GM12875 (cell line): ENCODE measurements around the gene UBE2D4.

Source experiments
- H3K4me3 ChIP-seq: one replicate; pipeline ENCODE4 v1.5.1; 2011; ENCODE audit warnings: low read depth, low read length, control low read depth
- TF ChIP-seq, protein P1 (sequence below): IDR thresholded peaks from 2 replicates; pipeline ENCODE4 v1.5.1; 2011; ENCODE audit warnings: low read depth, mild to moderate bottlenecking, control low read depth, inconsistent platforms, low read length, moderate library complexity, borderline replicate concordance; ENCODE audit not compliant: insufficient read depth

The UBE2D4 gene

DNA sequence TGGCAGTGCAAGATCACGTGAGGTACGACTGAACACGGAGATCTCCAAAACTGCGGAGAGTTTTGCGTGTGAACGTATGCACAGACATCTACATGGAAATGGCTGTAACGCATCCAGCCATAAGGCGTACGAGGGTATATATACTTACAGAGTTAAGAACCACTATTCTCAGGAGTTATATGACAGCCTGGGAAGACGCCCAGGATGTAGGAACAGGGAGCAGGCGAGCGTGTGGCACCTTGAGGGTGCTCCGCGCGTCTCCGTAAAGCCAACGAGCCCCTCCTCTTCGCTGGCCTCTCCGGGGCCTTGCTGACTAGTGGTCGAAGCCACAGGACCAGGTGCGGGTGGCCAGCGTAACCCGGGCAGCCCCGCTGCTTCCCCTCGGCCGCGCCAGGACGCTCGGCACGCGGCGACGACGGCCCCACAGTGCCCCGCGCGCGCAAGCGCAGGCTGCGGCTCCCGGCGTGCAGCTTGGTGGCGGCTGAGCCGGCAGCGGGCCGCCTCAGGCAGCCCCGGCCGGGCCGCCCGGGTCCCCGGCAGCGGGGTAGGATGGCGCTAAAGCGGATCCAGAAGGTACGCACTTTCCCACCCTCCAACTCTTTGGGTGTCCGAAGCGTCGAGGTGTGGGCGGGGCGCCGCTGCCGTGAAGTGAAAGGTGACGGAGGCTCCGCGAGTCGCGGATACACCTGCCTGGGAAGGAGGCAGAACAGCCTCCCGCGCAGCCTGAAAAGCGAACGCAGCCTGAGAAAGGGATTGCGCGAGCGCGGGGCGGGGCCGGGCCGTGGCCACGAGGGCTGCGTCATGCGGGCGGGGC lies at the start of gene UBE2D4:
UBE2D4 (plus strand) TSS at position 453 of the 814 bp plus-strand sequence; CDS start at position 550, 97 bp downstream.
- TF ChIP-seq, protein P1, sequence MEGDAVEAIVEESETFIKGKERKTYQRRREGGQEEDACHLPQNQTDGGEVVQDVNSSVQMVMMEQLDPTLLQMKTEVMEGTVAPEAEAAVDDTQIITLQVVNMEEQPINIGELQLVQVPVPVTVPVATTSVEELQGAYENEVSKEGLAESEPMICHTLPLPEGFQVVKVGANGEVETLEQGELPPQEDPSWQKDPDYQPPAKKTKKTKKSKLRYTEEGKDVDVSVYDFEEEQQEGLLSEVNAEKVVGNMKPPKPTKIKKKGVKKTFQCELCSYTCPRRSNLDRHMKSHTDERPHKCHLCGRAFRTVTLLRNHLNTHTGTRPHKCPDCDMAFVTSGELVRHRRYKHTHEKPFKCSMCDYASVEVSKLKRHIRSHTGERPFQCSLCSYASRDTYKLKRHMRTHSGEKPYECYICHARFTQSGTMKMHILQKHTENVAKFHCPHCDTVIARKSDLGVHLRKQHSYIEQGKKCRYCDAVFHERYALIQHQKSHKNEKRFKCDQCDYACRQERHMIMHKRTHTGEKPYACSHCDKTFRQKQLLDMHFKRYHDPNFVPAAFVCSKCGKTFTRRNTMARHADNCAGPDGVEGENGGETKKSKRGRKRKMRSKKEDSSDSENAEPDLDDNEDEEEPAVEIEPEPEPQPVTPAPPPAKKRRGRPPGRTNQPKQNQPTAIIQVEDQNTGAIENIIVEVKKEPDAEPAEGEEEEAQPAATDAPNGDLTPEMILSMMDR, result no peak
- H3K4me3 ChIP-seq, result peak within 1 kb of the TSS; percentile 80

DNA sequence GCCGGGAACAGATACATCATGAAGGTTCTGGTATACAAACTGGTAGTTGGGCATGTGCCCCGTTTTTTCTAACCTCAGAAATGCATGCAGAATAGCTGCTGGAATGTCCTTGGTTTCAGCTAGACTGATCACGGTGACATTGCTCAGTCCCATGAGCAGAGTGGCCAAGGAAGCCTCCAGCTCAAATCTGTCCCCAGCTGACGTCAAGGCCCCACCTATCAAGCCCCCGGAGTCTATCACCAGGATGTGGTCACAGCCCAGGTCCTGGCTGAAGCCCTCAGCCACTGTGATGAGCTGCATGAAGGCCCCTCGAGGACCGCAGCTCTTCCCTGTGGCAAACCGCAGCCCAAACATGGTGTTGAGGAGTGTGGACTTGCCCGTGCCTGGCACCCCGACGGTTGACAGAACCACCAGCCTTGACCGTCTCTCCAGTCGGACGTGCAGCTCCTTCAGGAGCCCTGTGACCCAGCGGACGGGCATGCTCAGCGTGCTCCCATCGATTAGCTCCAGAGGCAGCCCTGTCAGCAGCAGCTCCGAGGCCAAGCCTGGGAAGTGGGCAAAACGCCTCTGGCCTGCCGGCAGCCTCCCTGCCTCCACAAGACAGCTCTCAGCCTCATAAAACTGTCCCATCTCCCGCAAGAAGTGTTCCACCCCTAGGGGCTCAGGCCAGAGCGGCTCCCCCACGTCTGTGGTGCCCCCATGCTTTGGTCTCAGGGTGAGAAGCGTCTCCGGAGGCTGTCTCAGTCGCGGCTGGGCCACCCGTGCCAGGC lies 49.1 kb upstream of the UBE2D4 start:
- no peak overlapping the region for H3K4me3 ChIP-seq
- TF ChIP-seq, protein P1, result no peak

DNA sequence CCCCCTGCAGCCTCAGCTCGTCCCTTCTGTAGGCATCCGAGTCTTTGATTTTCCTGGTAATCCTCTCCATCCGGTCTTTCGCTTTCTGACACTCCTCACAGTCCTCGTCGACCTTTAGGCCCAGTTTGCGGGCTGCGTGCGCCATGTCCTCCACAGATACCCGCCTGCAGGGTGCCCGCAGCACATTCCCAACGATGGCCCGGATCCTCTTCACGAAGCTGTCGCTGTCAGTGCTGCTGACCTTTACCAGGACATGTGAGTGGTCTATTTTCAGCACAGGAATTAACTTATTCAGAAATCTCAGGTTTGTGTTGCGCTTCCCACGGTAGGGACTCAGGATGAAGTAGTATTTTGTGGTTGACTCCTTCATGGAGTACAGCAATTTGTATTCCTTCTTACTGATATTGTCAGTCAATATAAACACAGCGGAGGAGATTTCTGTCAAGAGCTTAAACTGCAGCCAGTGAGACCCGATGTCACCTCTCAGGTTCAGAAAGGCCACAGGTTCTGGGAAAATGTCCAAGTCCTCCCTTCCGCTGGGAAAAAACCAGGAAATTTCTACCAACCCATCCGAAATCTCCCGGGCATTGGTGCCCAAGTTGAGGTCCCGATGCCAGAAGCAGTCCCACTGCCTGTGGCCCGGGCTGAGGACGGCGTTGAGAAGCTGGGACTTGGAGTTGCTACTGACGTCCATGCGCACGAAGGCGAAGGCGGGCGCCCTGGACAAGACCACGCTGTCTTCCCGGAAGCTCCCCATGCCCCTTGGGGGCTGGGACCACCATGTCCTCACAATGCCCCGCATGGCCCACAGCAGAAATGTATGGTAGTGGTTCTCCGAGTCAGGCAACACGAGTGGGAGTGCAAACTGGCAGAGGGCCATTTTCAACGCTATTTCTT lies 48.0 kb upstream of the UBE2D4 start:
- TF ChIP-seq, protein P1, result no peak
- no peak overlapping the region for H3K4me3 ChIP-seq

DNA sequence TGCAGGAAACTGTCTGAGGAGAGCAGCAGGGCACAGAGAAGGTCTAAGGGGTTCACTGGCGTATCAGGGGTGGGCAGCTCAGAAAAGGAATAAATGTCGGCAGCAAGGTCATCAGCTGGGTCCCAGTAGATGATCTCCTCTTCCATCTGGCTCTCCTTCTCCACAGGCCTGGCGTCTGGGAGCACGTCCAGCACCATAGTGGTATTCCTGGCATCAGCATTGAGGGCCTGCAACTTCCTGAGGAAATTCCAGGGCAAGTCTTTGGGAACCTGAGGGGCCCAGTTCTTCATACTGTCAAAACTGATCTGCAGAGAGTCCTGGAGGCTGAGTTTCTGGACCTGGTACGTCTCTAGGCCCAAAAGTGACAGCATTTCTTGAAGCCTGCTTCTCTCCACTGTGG lies 47.4 kb upstream of the UBE2D4 start:
- H3K4me3 ChIP-seq, result no peak overlapping the region
- TF ChIP-seq, protein P1, result no peak

DNA sequence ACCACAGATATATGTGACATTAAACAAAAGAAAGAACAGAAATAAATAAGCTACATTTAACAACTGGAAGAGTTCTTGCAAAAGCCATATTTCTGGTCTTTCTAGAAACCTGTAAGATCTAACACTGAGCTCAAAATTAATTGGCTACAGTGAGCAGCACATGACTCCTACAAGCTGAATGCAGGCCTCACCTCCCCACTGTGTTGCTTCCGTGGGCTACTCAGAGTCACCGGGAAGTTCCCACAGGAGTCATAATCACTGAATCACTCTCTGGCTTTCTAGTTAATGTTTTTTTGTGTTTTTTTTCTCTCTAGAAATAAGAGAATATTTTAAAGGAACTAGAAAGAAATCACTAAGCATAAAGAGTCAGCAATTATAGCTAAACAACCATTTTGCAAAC lies 46.8 kb upstream of the UBE2D4 start:
- H3K4me3 ChIP-seq, result no peak overlapping the region
- TF ChIP-seq, protein P1, result no peak

DNA sequence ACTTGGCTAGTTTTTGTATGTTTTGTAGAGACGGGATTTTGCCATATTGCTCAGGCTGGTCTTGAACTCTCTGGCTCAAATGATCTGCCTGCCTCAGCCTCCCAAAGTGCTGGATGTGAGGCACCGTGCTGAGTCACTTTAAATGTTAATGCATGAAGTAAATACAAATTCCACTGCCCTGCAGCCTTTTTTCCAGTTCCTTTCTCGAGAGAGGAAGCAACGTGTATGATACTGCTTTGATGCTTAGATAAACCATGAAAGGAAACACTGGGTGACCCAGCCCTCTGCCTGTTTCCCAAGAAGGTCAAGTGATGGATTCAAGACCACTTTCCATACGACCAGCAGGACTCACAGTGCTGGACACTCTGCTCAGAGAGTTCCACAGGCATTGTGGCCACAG lies 45.6 kb upstream of the UBE2D4 start:
- no peak overlapping the region for H3K4me3 ChIP-seq
- TF ChIP-seq, protein P1, result no peak
